GM12892 (cell line): Measurements from ENCODE around the gene RFX3.

Source experiments
- DNase-seq: peaks from one replicate; pipeline ENCODE4 v3.0.0; 2011; ENCODE audit not compliant: insufficient read length
- FAIRE-seq: peaks from 2 replicates; lab custom pipeline; 2011; peaks lifted over from hg19 to GRCh38; lab: Jason Lieb, UNC
- POLR2A ChIP-seq: IDR thresholded peaks from 2 replicates; pipeline ENCODE4 v1.6.1; 2011; ENCODE audit warnings: low read depth, low read length, control low read depth
- POLR2AphosphoS5 ChIP-seq: IDR thresholded peaks from 2 replicates; pipeline ENCODE4 v1.6.1; 2011; ENCODE audit warnings: low read depth, low read length, control low read depth
- TAF1 ChIP-seq: IDR thresholded peaks from 2 replicates; pipeline ENCODE4 v1.6.1; 2011; ENCODE audit warnings: low read depth, mild to moderate bottlenecking, control low read depth, low read length, borderline replicate concordance

Gene RFX3

DNA sequence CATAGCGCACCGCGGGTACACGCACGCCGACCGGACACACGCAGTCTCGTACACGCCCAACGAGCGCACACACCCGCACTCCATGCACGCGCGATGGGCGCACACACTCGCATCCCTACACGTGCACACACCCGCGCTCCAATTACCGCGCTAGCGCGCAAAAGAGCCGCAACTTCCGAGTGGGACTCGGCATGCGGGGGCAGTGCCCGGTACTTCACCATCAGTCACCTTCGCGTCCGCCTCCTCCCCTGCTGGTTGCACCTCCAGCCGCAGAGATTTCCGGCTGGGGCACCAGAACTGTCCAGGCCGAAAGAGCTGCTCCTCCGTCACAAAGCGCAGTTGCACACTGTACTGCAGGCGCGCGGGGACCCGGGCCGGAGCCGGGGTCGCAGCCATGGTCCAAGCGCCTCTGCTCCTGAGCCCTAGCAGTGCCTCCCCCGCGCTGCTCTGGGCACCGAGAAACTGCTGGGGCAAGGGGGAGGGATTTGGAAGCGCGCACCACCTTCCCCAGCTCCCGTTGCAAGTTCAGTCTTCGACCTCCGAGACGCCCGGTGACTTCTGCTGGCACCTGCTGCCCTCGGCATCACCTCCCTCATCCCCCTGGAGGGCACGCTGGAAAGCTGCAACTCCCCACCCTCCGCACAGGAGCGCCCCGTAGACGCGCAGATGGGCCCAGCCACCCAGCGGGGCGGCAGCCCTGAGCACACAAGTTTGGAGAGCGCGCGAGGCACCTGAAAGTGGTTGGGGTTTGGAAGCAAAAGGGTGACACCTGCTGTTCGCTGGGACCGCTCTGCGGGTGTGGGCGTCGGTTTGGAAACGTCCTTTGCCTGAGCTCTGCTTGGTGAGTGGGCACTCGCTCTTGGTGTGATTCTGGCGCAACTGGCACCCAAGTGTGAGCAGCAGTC lies 344.5 kb downstream of the RFX3 start:
- DNase-seq = peak; percentile 18
- TF ChIP-seq TAF1 (no peak), POLR2A (no peak), POLR2AphosphoS5 (no peak)
- no peak for FAIRE-seq

- TF ChIP-seq POLR2A (no peak), TAF1 (no peak), POLR2AphosphoS5 (no peak)
- no peak for FAIRE-seq
- no peak for DNase-seq
These were observed 345.1 kb downstream of the RFX3 start for GRCh38 chr9:3180696-3181048.

GRCh38 chr9:3179711-3180110 lies 346.1 kb downstream of the RFX3 start:
- no peak for FAIRE-seq

GRCh38 chr9:3177936-3178335 lies 347.9 kb downstream of the RFX3 start:
- DNase-seq = no peak
- TF ChIP-seq POLR2AphosphoS5 (no peak), POLR2A (no peak), TAF1 (no peak)
- no peak for FAIRE-seq

More at GRCh38 chr9:3179711-3180110, 346.1 kb downstream of the RFX3 start:
- TF ChIP-seq POLR2A (no peak), TAF1 (no peak), POLR2AphosphoS5 (no peak)
- no peak for DNase-seq

DNA sequence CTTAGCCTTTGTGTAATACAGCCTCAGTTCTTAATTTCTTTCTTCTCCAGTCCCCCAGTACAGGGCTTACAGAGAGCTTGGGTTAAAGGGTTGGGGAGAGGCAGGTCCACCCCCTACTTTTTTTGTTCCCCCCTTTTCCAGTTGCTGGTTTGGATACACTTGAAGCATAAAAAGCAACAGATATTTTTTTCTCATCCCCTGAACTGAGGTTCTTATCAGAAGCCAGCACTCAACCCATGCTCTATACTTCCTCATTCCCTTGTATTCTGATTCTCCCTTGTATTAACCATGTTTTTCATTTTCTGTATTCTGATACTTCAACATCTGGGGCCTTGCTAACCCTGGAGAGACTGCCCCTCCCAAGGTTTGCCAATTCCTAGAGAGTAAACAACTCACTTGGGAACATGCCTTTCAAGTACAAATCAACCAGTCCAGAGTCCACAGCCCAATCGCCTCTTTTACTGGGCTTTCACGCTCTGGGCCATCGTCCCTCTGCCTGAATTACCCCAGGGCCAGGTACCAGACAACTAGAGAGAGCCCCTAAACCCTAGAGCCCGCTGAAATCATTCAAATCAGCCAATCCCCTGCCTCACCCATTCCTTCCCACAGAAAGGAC lies 348.5 kb downstream of the RFX3 start:
- no peak for TF ChIP-seq POLR2AphosphoS5
- TF ChIP-seq POLR2A = no peak
- TF ChIP-seq TAF1 = no peak
- no peak for DNase-seq
- no peak for FAIRE-seq

DNA sequence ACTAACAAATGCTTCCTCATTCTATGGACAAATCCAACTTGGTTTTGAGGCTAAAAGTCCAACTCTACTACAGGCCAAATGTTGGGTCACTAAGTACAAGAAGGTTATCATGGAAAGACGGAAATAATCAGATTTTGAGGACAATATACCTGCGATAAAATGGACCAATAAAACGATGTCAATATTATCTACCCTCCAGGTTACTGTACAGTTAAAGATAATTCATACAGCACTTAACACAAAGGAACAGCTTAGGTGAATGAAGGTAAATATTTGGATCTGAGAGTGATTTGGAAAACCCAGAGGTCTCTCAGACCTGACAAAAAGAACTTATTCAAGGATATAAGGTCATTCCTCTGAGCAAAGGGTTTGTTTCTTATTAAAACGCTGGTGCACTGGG lies 352.4 kb downstream of the RFX3 start:
- TF ChIP-seq POLR2A = no peak
- DNase-seq (no peak), FAIRE-seq (no peak)

DNA sequence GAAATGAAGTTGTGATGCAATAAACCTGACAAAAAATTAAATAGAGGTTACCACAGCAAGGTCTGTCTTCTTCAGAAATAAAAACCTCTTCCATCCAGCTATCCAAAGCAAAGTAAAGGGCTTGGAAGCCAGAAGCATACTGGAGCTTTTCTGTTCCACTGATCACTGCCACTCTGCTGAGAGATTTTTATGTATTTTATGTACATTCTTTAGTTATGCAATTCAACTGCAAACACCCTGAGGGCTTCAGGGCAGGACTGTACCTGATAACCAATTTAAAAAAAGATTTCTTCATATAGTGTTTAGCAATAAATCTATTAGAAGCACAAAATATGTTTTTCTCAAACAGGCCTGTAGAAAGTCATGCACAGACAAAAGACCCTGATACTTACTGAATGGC lies 355.0 kb downstream of the RFX3 start:
- no peak for FAIRE-seq
- DNase-seq = no peak

More for the DNA sequence above, 355.0 kb downstream of the RFX3 start:
- TF ChIP-seq POLR2A (no peak), POLR2AphosphoS5 (no peak), TAF1 (no peak)
